Pancreas (tissue), 10 donors: ENCODE data around the gene TOP1. TPM values are rescaled to one million over a fixed set of nuclear protein-coding genes. Genes with fewer than 3 reads are reported as not detected.
A peak's percentile ranks its signal among the peaks of the same experiment; 100 is the strongest.

Experiments
- ATAC-seq, 4 donors: fragments of 200-7000 bp; cut with Tn5 transposase; one replicate each; pipeline versions ENCODE4 v1.8.0 to v1.9.1; 2020; ENCODE audit warnings: mild to moderate bottlenecking in 4 of 4, moderate library complexity in 4 of 4
- DNase-seq, 6 donors: peaks; one replicate each; pipeline ENCODE4 v3.0.0-alpha.2; 2020
- FAIRE-seq: peaks from 2 replicates; lab custom pipeline; 2012; peaks lifted over from hg19 to GRCh38; lab: Jason Lieb, UNC
- H3K27ac ChIP-seq, 4 donors: fragments of 200-600 bp; sonication (generic); 1 replicate in 3 of 4; 2 replicates in 1 of 4; pipeline versions ENCODE4 v1.5.0 to v1.8.0; 2020
- H3K27me3 ChIP-seq, 4 donors: fragments of 200-600 bp; one replicate each; pipeline ENCODE4 v1.8.0; 2021
- H3K36me3 ChIP-seq, 3 donors: fragments of 200-600 bp; sonication (generic) in 1 of 3; one replicate each; pipeline versions ENCODE4 v1.5.0 to v1.8.0; 2020 to 2021
- H3K4me1 ChIP-seq, 3 donors: fragments of 200-600 bp; one replicate each; pipeline ENCODE4 v1.8.0; 2021
- H3K4me3 ChIP-seq, 4 donors: fragments of 200-600 bp; sonication (generic) in 2 of 4; one replicate each; pipeline versions ENCODE4 v1.5.0 to v1.8.0; 2020 to 2021
- H3K9me3 ChIP-seq, 4 donors: fragments of 200-600 bp; one replicate each; pipeline ENCODE4 v1.8.0; 2021
- WGBS, 2 donors: extraction: QIAGEN DNeasy Blood & Tissue Kit; methylation state at CpG; one replicate each; pipeline ENCODE4 v1.1.7; 2013; 5-methylcytosine and 5-hydroxymethylcytosine counted together
- intact Hi-C, 3 donors: fragments of 100-400 bp; cut with DNase I; formaldehyde crosslinking; loops; one replicate each; pipeline versions ENCODE4 v1.11.1 to v1.14.2; 2022
- polyA plus RNA-seq, 2 donors: library from polyadenylated mRNA; stranded (reverse); fragments of 200-250 nt; gene quantifications; one replicate each; pipeline ENCODE4 v1.2.3, GENCODE V29; 2013
- total RNA-seq, 6 donors: library from RNA; stranded (reverse); fragmentation: NEBNext Ultra II Directional in 4 of 6; extraction: Animal tissue kit (Norgen Biotek cat#: 25700) in 4 of 6; gene quantifications; one replicate each; pipeline versions ENCODE4 v1.2.1 to v1.2.4, GENCODE V29; 2021 to 2023
- TF ChIP-seq, protein P1 (sequence below), 4 donors: fragments of 200-600 bp; sonication (generic) in 3 of 4; IDR thresholded peaks; one replicate each; pipeline versions ENCODE4 v1.5.0 to v1.8.0; 2021; ENCODE audit warnings: antibody characterized with exemption in 4 of 4
- donor health status: healthy with polysubstance abuse.
- donor health status: DM: no; HTN: no; CAD: no; lungs with moderate emphysema.
- donor health status: DM: no; HTN: no; CAD: no.
- donor health status: control.
- donor health status: control.
- donor health status: Bipolar disorder and iron deficiency.
- donor health status: DM: yes; HTN: yes; CAD: no.
- donor health status: DM: no; HTN: no; CAD: no.
- donor health status: DM: no; HTN: no; CAD: no.
- donor health status: DM: yes; HTN: yes; CAD: no.

Gene TOP1
- total and polyA plus RNA-seq, 8 donors = 9.6 to 25.6 (median 16.2) TPM

DNA sequence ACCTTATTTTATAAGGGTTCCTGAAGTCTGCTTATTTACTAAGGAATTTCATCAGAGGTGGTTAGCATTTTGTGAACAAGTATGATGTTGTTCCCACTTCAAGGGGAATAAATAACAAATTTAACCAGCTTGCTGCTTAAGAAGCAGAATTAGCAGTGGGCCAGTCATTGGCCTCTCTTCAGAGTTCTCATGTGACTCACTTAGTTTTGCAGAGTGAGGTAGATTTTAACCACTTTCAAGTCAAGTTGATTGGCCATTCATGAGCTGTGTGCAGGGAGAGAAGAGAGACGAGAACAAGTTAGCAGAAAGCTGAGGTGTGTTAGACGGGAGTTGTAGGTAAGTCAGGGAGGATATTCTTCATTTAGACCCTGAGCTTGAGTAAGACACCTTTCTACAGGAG lies 18.1 kb downstream of the TOP1 start:
- H3K27me3 ChIP-seq = no peaks in the 10 kb centered on the region
- H3K27ac ChIP-seq = no peak overlapping the region
- 75 to 88% methylated on average over 2 of the region's 2 CpGs for WGBS, 2 donors
- intact Hi-C loops = no loop called here
- no peaks in the 10 kb centered on the region for H3K9me3 ChIP-seq
- H3K36me3 ChIP-seq = no peaks in the 10 kb centered on the region
- no peak for ATAC-seq
- H3K4me1 ChIP-seq = peaks cover 20 to 47% (median 28%) of the 10 kb centered on the region in 3 donors
- H3K4me3 ChIP-seq = no peak overlapping the region
- no peak for DNase-seq
- TF ChIP-seq, protein P1, sequence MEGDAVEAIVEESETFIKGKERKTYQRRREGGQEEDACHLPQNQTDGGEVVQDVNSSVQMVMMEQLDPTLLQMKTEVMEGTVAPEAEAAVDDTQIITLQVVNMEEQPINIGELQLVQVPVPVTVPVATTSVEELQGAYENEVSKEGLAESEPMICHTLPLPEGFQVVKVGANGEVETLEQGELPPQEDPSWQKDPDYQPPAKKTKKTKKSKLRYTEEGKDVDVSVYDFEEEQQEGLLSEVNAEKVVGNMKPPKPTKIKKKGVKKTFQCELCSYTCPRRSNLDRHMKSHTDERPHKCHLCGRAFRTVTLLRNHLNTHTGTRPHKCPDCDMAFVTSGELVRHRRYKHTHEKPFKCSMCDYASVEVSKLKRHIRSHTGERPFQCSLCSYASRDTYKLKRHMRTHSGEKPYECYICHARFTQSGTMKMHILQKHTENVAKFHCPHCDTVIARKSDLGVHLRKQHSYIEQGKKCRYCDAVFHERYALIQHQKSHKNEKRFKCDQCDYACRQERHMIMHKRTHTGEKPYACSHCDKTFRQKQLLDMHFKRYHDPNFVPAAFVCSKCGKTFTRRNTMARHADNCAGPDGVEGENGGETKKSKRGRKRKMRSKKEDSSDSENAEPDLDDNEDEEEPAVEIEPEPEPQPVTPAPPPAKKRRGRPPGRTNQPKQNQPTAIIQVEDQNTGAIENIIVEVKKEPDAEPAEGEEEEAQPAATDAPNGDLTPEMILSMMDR (IDR thresholded peaks at IDR 0.05) = no peak
- no peak for FAIRE-seq

GRCh38 chr20:41047279-41047974 lies 18.8 kb downstream of the TOP1 start:
- Histone ChIP-seq H3K9me3 (no peaks in the 10 kb centered on the region), H3K27me3 (no peaks in the 10 kb centered on the region), H3K27ac (peak overlapping the region in 1 of 4 donors; percentile 20), H3K4me3 (peak overlapping the region in 1 of 4 donors; percentile 10), H3K36me3 (no peaks in the 10 kb centered on the region), H3K4me1 (peaks cover 20 to 54% (median 35%) of the 10 kb centered on the region in 3 donors)
- peak in 3 of 4 donors; percentile 13 to 34 (median 27) for ATAC-seq
- TF ChIP-seq, protein P1 (IDR thresholded peaks at IDR 0.05) = no peak
- intact Hi-C loops = no loop called here
- no peak for DNase-seq
- WGBS, 2 donors = 62 to 70% methylated on average over 5 of the region's 5 CpGs
- FAIRE-seq = no peak

- Histone ChIP-seq H3K27ac (peak overlapping the region in 1 of 4 donors; percentile 20), H3K4me1 (peaks cover 20 to 59% (median 40%) of the 10 kb centered on the region in 3 donors)
- TF ChIP-seq, protein P1 (IDR thresholded peaks at IDR 0.05) = no peak
Observed at GRCh38 chr20:41047975-41048305, 19.3 kb downstream of the TOP1 start.

DNA sequence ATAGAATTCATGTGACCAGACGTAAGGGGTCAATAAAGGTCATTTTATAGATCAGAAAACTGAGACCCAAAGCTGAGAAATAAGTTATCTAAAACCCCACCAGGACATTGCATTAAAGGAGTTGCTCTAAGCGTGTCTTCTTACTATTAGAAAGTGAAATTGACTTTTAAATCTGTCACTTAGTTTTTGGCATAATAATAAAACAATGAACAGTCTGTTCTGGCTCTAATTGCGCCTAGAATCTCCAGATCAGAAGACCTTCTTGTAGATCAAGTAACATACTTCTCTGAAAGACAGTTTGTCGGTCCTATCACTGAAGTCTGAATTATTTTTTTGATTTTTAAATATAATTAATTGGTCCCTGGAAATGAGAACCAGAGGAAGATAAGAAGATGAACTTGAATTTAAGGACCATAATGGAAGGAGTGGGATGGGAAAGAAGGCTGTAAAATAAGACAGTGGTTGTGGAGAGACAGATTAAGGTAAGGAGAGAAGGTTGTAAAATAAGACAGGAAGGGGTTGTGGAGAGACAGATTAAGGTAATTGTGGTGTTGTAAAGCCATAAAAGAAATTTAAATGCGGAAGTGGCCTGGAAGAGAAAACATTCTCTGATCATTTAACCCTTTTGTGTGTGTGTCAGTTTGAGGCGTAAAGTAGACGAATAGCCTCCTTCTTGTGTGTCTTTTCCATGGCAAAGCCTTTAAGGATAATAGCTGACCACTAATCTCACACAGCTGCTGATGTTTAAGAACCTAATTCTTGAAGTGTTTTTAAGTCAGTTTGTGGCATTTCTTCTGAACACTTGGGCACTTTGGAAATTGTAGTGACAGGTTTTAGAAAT lies 20.1 kb downstream of the TOP1 start:
- H3K4me1 ChIP-seq = peaks cover 20 to 66% (median 40%) of the 10 kb centered on the region in 3 donors
- TF ChIP-seq, protein P1 (IDR thresholded peaks at IDR 0.05) = no peak
- FAIRE-seq (no peak), ATAC-seq (no peak), DNase-seq (no peak)
- H3K27me3 ChIP-seq = no peaks in the 10 kb centered on the region
- intact Hi-C loops = no loop called here
- peak overlapping the region in 1 of 4 donors; percentile 10 for H3K4me3 ChIP-seq
- no peaks in the 10 kb centered on the region for H3K36me3 ChIP-seq
- WGBS, 2 donors = 66 to 74% methylated on average over 7 of the region's 7 CpGs
- peak overlapping the region in 1 of 4 donors; percentile 20 for H3K27ac ChIP-seq
- H3K9me3 ChIP-seq = no peaks in the 10 kb centered on the region

More at GRCh38 chr20:41047975-41048305, 19.3 kb downstream of the TOP1 start:
- peak overlapping the region in 1 of 4 donors; percentile 10 for H3K4me3 ChIP-seq
- FAIRE-seq (no peak), DNase-seq (no peak), ATAC-seq (peak; percentile 61 to 79 (median 70))
- H3K27me3 ChIP-seq = no peaks in the 10 kb centered on the region
- H3K9me3 ChIP-seq = no peaks in the 10 kb centered on the region
- no peaks in the 10 kb centered on the region for H3K36me3 ChIP-seq
- WGBS, 2 donors = 21 to 38% methylated on average over 1 of the region's 1 CpG
- intact Hi-C loops = no loop called here
